ENCODE data around the gene ATG7.

ATG7 gene

DNA sequence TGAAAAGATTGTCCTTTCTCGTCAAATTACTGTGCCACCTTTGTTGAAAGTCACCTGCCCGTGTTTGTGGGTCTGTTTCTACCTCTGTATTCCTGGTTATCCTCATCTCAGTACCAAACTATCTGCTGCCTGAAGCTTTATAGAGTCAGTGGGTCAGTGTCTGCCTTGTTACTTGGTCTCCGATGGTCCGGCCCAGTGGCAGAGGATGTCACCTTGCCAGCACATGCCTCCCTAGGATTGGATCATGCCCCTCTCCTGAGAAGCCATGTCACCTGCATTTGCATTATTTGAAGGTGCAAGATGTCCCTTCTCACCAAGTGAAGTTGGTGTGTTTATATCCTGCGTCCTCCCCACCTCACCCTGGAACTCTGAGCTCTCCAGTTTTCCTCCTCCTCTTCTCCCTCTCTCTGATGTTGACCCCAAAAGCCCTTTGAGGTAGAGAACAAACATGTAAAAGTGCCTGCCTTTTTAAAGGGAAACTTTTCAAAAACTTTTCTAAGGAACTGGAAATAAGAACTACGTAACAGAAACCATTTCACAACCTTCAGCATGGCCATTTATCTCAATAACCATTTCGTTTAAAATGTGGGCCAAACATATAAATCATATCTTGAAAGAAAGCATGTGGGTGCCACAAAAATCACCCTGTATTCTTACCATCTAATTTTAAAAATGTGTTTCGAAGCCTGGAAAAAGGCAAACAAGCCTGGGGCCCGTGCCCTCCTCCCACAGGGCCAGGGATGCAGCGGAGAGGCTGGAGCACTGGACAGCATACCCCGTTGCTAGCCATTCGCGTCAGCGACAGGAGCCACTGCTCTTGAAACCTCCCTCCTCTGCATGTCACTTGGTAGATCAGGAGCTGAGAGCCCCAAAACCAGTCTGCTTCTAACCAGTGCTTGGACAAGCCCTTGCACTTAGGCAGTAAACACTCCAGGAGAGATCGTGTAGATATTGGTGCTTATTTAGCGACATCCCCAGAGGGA is 269.4 kb downstream of the ATG7 start:
- DNase-seq: no peak

- DNase-seq: no peak
Measured at GRCh38 chr3:11542551-11542950, 270.4 kb downstream of the ATG7 start.

DNA sequence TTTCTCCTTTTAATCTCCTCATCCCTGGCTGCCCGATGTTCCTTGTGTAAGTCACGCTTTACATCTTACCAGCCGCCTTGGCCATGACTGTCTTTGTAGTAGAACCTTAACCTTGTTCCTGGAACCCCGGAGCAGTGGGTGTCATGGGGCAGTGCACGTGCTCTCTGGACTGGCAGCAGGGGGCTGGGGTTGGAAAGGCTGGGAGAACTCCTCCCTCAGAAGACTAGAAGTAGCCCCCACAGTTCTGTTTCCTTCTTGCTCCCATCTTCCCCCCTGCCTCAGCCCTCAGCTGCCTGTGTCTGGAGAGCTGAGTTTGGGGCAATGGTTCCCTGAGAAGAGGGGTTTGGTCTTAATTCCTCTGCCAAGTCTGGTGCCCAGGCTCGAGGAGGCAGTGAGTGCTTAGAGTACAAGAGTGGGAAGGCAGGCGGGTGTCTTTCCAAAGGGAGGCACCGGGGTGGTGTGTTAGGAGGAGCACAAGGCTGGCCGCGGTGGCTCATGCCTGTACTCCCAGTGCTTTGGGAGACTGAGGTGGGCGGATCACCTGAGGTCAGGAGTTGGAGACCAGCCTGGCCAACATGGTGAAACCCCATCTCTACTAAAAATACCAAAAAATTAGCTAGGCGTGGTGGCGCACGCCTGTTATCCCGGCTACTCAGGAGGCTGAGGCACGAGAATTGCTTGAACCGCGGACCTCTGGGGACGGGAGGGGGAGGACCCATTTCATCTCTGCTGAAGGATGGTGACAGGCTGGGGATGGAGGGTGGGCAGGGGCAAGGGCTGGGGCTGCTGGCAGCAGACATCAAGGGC is 271.1 kb downstream of the ATG7 start:
- no peak for DNase-seq

GRCh38 chr3:11543948-11544387 is 271.8 kb downstream of the ATG7 start:
- DNase-seq: no peak

DNA sequence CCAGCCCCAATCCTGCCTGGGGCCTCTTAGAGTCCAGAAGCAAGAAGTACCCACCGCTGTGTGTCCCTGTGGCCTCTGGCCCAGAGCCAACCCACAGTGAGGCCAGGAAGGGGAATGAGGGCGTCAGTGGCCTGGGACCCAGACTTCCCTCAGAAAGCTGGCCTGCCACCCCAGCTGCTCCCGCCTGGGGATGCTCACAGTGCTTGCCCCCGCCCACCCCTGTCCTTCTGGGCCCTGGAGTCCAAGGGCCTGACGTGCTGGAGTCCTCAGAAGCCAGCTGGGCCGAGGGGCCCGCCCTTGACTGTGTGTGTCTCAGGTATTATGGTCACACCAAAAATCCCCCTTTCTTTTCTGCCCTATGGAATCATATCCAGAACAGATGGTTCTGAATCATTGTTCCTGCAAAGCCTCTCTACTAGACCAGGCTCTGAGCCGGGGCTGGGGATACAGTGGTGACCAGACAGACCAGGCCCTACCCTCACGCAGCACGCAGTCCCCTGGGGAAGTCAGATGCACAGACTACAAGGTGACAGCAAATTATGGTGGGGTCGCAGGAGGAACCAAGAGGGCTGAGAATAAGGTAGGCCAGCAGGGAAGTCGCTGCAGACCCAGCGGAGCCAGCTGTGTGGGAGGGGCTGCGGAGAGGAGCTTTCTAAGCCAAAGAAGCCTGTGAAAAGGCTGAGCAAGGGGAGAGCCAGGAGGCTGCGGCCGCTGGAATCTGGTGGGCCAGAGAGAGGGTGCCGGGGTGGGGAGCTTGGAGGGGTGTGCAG is 272.4 kb downstream of the ATG7 start:
- DNase-seq: no peak

DNA sequence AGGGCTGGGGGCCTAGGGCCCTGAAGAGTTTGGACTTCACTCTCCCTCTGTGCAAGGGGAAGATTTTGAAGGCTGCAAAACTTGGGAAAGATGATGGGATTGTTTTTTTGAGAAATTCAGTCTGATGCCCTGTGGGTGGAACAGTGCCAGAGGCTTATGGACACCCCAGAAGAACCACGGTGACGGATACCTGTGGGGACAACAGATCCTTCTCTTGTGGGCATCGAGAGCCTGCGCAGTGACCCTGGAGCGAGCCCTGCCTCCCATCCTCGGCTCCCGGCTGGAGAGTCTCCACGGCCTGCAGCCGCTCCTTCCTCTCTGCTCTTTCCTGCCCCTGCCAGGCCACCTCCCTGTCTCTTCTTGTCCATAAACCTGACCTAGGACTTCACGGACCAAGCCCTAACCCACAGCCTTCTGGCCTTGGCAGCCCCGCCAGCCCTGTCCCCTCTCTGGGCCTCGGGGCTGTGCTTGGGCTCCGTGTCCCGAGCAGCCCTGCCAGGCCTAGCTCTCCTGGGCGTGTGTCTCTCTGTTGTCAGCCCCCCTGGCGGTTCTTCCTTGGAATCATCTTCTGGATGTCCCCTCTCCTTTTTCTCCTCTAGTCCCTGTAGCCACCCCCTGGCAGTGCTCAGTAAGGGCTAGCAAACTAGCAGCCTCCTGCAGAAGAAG is 273.1 kb downstream of the ATG7 start:
- DNase-seq: no peak

GRCh38 chr3:11546657-11547302 is 274.6 kb downstream of the ATG7 start:
- no peak for DNase-seq

DNA sequence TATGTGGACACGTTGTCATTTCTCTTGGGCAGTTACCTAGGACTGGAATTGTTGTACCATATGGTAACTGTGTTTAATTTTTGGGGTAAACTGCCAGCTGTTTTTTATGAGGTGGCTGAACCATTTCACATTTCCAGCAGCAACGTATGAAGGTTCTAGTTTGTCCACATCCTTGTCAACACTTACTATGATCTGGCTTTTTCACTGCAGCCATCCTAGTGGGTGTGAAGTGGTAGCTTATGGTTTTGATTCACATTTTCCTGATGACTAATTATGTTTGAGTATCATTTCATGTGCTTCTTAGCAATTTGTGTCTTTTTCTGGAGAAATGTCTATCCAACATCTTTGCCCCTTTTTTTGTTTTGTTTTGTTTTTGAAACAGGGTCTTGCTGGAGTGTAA is 275.3 kb downstream of the ATG7 start:
- no peak for DNase-seq

- DNase-seq: no peak
Measured at GRCh38 chr3:11548721-11549131, 276.5 kb downstream of the ATG7 start.

DNA sequence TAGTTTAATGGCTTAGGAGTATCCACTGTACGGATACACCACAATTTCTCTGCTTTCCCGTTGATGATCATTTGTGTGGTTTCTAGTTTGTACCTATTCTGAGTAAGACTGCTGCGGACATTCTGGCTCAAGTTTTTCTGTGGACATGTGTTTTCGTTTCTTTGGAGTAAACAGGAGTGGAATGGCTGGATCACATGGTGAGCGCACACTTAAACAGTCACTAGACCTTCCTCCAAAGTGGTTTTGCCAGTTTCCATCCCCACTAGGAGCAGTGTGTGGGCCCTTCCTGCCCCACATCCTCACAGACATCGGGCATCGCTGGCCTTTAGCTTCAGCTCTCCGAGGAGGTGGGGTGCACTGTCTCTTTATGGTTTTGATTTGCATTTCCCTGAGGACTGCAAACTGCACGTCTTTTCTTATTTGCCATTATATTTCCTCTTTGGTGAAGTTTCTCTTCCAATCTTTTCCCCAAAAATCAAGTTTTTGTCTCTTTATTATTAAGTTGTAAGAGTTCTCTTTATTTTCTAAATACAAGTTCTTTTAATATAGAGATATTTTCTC is 277.5 kb downstream of the ATG7 start:
- DNase-seq: no peak

DNA sequence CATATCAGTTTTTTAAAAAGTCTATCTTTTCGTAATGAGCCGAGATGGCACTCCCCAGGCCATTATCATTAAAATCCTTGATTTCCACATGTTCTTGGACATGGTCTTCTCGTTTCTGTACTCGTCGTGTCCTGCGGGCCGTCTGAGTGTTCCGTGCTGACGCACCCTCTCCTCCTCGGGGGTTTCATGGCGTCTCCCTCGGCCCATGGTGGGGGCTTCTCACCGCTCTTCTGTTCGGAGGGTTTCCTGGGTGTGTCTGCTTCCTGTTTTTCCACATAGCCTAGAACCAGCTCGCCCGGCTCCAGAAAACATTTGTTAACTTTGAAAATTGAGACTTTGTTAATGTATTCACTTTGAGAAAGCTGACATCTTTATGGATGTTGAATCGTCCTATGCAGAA is 278.8 kb downstream of the ATG7 start:
- DNase-seq: no peak

DNA sequence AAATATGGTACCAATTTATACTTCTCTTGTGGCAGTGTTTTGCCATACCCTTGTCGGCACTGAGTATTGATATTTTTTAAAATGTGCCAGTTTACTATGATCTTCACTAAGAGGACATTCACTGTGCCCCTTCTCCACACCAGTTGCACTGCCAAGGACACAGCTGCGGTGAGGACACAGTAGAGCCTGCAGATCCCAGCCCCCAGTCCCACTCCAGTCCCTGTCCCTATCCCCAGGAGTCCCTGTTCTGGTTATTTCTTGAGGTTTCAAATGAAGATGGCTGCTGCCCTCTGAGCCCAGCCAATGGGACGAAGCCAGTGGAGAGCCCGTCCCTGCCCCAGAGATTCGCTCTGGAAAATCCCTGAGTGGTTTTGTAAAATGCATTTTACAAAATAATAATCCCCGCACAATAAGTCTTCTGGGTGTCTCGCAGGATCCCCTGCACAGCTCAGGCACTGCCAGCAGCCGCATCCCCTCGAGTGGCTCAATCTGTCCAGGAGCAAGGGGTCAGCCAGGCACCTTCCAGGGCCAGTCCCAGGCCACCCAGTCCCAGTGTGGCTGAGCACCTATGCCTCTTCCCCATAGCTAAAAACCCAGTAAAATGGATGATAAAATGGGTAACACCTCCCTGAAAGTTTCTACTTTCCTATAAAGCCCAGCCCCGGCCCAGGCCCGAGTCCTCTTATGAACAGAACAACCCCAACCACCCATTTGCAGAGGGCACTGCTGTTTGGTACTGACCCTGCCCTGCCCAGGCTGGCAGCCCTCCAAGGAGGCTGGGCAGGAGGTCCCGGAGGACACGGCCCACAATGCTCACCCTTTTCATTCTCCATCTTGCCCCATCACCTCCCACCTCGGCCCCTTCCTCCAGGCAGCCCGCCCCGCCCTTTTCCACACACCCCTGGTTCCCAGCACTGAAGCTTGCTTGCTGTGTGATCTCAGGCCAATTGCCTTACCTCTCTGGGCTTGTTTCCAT is 280.4 kb downstream of the ATG7 start:
- no peak for DNase-seq

- DNase-seq: no peak
Measured at GRCh38 chr3:11553436-11554235, 281.4 kb downstream of the ATG7 start.

- DNase-seq: no peak
Measured at GRCh38 chr3:11554236-11554610, 282.0 kb downstream of the ATG7 start.

- no peak for DNase-seq
Measured at GRCh38 chr3:11554666-11555065, 282.5 kb downstream of the ATG7 start.

DNA sequence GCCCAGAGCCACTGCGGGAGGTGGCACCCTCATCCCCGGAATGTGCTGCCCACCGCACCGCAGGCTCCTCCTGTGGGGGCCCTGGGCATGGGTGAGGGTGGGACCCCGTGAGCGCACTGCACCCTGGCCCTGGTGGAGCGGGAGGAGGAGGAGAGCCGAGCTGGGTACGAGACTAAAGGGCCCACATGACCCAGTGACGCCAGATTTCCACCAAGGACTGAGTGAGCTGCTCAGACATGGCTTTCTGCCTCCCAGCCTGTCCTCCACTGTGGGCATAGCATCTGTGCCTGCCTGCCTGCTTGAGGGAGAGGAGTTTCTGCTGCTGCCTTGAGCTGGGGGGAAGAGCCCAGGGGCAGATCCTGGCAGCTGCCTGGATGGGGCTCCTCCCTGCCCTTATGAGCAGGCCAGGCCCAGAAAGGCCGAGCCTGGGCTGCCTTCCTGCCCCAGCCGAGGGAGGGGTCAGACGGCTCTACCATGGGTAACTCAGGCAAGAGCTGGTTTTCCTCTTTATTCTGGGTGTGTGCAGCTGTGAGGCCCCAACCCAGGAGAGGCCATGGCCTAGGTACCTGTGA is 283.1 kb downstream of the ATG7 start:
- no peak for DNase-seq

- DNase-seq: no peak
Measured at GRCh38 chr3:11555881-11556633, 283.9 kb downstream of the ATG7 start.
